ENCODE data around the gene BMERB1.

DNA sequence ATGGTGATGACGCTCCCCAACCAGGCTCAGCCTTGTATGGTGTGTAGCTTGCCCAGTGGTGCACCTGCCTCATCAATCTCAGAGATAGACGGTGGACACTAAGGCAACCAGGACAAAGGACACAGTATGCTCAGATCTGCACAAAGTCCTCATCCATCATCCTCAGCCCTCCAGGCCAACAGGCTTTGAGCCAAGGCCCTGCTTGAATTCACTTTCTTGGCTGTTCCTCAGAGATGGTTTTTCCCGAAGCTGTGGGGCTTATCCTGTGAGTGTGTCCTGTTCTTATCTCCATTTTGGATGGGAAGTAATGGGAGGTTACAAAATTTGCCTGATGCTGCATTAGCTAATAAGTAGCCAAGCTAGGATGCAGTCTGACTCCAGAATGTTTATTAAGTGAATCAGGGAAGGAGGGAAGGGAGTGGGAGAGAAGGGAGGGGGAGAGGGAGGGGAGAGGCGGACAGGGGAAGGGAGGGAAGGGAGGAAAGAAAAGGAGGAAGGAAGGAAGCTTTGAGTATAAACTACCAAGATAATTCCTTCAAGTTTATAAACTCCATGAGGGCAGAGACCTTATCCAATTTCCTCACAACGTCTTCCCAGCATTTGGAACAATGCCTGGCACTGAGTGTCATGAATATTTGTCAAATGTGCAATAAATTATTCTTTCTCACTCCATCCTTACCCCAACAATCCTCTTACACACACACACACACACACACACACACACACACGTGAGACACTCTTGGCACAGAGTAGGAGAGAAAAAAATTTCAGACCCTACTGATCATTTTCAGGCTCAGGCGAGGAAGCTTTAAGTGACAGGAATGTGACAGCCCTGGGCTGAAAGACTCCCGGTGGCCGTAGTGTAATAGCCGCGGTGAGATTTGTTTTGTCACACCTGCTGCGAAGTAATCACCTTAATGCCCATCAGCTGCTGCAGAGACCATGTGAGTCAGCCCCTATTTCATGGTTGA, 84.3 kb downstream of the BMERB1 start:
- TF ChIP-seq CTCF (IDR thresholded peaks at IDR 0.05; ENCODE audit: poor library complexity) = no peak
- no peak for TF ChIP-seq EZH2 (IDR thresholded peaks at IDR 0.05; ENCODE audit: borderline replicate concordance)
- no peak for TF ChIP-seq EZH2phosphoT487 (IDR thresholded peaks at IDR 0.05; ENCODE audit: low read depth, severe bottlenecking, unreplicated experiment)
